GM12892 (cell line): ENCODE measurements around the gene SYT15B.
"Not testable (repeated sequence)": the region's sequence is repeated elsewhere in the genome, so short reads cannot be mapped to it uniquely, and the experiment has no call there.

Source experiments
- POLR2A ChIP-seq: IDR thresholded peaks from 2 replicates; pipeline ENCODE4 v1.6.1; 2011; ENCODE audit warnings: low read depth, low read length, control low read depth
- POLR2AphosphoS5 ChIP-seq: IDR thresholded peaks from 2 replicates; pipeline ENCODE4 v1.6.1; 2011; ENCODE audit warnings: low read depth, low read length, control low read depth
- TAF1 ChIP-seq: IDR thresholded peaks from 2 replicates; pipeline ENCODE4 v1.6.1; 2011; ENCODE audit warnings: low read depth, mild to moderate bottlenecking, control low read depth, low read length, borderline replicate concordance

DNA sequence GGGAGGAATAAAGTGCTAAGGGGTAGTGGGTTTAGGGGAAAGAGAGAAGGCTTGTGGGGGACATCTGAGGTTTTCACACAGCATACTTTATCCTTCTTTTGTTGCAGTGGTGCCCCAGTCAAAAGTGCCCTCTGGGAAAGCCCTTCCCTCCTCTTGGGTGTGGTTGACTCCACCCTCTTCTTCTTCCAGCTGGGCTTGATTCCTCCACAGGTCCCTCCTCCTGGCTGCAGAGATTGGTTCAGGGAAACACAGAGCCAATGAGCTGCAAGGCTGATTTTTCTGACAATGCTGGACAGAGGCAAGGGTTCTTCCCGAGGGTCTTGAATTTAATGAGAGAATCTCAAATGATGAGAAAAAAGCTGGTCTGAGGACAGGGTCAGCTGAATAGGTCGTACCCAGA lies 7.4 kb upstream of the SYT15B start:
- TF ChIP-seq POLR2A, TAF1, POLR2AphosphoS5: not testable (repeated sequence)
